Stimulated activated CD4-positive, alpha-beta T cell treated with anti-CD3 and anti-CD28 coated beads, Interleukin-15, amount 100 ng/mL, for 48 hours (primary cell): ENCODE results near the gene RIMS1.

Experiments
- DNase-seq, 2 donors: peaks; one replicate each; pipeline ENCODE4 v3.0.0-alpha.2; 2020; ENCODE audit warnings: low read depth in 2 of 2

Gene RIMS1

DNA sequence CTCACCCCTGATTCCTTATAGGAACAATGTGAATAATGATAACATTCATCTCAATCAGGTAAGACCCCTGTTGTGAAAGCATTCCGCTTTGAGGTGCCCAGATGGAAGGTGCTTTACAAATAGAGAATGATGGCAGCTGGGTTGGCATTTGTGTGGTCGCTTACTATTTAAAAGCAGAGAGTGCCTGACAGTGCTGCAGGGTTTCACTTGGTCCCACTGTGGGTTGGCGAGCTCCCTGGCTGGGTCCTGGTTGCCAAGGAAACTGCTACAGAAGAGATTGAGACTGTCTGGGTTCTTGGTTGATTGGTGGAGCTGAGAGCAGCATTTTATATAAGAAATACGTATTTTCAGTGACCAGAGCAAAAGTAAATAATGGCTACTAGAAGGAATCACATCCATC is 528.3 kb downstream of the RIMS1 start:
- no peak for DNase-seq

DNA sequence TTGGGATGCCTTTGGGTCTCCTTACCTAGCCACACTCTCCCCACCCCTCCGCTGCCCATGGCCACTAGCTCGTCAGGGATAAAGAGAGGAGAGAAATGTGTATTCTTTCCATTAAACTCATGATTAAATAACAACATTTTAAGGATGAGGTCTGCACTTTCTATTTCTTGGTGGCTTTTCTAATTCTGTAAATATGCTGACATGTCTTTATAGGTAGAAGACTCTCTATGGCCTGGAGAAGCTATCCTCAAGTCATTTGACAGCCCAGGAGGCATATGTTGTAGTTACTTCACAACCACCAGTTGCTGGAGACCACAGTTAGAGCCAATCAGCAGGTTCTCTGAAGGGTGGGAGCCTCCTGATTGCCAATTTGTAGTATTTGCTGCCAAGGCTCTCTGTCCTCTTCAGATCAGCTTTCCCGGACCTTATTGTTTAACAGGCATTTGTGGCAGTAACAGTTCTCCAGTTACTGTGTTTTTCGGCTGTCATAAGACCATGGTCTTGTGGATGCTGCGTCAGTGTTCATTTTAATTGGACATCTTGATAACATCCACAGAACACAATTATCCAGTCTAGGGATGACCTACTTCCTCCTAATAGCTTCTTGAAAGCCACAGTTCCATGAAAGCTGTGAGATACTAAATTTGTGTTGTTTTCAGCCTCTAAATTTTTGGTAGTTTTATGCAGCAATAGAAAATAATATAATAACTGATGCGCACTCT is 530.6 kb downstream of the RIMS1 start:
- DNase-seq, result no peak

DNA sequence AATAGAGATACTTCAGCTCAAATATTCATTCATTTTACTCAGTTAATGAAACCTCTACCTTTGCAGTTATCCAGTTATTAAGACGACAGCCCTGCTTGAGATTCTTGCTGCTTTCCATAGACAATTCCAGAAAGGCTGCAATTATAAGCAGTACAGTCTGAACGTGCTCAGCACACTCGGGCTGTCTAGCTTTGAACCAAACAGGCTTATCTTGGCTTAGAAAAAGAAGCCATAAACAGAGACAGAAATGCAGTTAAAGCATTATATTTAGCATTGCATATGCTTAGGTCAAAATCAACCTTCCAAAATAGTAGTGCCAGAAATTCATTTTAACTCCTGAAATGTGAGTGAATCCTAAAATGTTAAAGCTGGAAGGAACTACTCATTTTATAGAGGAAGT is 531.4 kb downstream of the RIMS1 start:
- no peak for DNase-seq

- DNase-seq, result no peak
Observed at GRCh38 chr6:72418495-72418894, 532.1 kb downstream of the RIMS1 start.

DNA sequence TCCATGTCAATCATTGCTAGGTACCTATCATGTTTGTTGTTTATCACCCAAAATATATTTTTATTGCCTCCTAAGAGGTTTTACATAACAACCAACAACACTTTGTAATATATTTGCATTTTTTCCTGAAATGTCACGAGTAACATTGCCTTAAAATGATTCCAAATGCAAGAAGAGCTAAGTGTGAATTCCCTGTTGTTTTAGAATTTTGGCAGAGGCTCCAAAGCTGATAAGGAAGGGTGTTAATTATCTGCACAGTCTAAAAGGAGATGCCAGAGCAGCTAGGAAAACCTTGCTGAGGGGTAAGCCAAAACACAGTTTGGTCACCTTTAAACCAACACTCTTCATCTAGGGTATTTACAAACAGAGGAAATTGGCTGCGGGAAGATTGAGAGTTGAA is 533.6 kb downstream of the RIMS1 start:
- DNase-seq, result no peak

- no peak for DNase-seq
Observed at GRCh38 chr6:72420409-72420808, 534.1 kb downstream of the RIMS1 start.

- DNase-seq, result no peak
Observed at GRCh38 chr6:72421387-72421786, 535.0 kb downstream of the RIMS1 start.

GRCh38 chr6:72422171-72422570 is 535.8 kb downstream of the RIMS1 start:
- DNase-seq, result no peak

GRCh38 chr6:72424476-72424875 is 538.1 kb downstream of the RIMS1 start:
- DNase-seq, result no peak

GRCh38 chr6:72425003-72425681 is 538.8 kb downstream of the RIMS1 start:
- no peak for DNase-seq

- no peak for DNase-seq
Observed at GRCh38 chr6:72440611-72441010, 554.3 kb downstream of the RIMS1 start.

GRCh38 chr6:72446430-72446829 is 560.1 kb downstream of the RIMS1 start:
- DNase-seq, result no peak
